Hematopoietic multipotent progenitor cell treated with erythropoietin and hydrocortisone succinate and interleukin-3 and kit ligand, for 17 days (in vitro differentiated cells): ENCODE measurements around the gene NEDD8.
A peak's percentile ranks its signal among the peaks of the same experiment; 100 is the strongest.

Source experiments
- DNase-seq: peaks from one replicate; pipeline ENCODE4 v3.0.0-alpha.2; 2015; ENCODE audit warnings: low spot score

Gene NEDD8

DNA sequence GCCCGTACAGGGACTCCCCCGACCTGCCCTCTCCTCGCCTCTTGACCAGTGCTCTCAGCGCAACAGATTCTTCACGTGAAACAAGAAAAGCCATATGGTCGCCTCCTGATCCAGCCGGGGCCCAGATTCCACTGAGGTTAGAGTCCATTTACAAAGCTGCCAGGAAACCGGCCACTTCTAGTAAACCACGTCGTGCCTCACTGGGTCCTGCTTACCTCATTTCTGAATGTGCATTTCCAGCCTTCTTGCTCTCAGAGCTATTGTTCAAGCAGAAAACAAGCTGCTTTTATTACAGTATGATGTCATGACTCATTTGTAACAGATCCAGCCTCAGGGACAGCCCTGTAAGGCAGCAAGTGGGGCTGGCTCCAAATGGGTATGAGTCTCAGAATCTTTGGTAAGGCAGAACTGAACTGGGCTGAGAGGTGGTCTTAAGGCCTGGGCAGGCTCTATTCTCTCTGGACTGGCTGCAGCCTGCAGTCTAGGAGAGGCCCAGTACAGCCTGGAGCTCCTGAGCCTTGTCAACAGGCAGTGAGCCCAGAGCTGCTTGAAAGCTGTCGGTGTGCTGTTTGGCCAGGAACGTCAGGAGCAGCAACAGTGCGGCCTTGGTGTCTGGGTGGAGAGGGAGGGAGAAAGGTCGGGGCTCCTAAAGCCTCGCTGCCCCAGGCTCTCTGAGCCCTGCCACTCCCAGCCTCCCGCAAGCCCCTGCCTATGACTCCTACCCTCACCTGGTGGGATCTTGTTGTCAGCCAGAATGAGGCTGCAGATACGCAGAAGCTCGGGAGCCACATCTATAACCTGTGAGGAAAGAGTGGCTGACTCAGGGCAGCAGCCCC is 52.0 kb downstream of the NEDD8 start:
- no peak for DNase-seq

DNA sequence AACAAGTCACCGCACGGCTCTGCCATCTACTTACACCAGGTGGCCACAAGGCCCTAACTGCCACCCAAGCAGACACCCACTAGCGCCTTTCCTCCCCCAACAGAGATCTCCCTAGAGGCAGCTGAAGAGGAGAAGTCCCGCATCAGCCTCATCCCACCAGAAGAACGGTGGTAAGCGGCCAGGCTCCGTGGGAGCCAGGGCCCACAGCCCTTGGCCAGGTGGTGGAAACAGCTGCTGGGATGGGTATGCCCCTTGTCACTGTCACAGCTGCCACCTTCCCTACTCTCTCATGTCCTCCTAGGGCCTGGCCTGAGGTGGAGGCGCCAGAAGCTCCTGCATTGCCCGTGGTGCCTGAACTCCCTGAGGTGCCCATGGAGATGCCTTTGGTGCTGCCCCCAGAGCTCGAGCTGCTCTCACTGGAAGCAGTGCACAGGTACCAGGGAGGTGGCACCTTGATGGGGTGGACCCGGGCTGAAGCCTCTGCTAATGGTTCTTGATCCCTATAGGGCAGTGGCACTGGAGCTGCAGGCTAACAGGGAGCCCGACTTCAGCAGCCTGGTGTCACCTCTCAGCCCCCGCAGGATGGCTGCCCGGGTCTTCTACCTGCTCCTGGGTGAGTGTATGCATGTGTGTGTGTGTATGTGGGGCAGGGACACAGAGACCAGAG is 52.7 kb downstream of the NEDD8 start:
- DNase-seq: no peak

- DNase-seq: no peak
These were observed 53.6 kb downstream of the NEDD8 start for GRCh38 chr14:24178399-24179178.

DNA sequence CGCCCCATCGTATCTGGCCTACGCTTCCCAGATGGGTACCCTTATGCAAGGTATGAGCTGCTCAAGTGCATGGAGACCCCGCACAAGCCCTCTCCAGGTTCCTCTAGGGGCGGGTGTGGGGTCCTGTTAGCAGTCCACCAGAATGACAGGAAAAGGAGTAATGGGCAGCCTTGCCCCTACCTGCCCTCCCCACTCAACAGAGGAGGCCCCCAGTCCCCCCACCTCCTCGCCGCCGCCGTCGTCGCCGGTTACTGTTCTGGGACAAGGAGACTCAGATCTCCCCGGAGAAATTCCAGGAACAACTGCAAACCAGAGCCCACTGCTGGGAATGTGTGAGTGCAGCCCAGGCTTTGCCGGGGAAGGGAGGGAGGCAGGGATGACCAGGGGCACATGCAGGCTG is 54.3 kb downstream of the NEDD8 start:
- DNase-seq: no peak

DNA sequence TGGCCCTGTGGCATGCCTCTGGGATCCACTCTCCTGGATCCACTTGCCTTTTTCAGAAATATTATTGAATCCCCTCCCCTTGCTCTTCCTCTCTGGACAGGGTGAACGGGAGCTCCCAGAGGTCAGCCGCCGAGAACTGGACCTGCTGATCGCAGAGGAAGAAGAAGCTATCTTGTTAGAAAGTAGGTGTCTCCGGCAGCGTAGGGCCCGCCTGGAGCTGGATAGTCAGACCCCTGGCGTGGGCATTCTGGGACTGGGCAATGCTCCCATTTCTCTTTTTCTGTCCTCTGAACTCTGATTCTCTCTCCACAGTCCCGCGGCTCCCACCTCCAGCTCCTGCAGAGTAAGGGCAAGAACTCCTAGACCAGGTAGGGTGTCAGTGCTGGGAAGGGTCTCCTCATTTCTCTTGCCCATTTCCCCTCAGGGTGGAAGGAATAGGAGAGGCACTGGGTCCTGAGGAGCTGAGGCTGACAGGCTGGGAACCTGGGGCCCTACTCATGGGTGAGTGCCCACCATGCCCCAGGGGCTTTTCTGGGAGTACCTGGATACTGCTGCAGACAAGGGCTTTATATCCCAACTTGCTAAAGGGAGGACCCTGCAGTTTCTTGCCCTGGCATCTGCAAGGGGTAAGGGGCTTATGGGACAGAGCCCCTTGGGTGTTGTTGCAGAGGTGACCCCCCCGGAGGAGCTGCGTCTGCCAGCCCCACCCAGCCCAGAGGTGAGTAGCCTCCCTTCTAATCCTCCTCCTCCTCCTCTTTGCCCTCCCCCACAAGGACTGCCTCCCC is 54.9 kb downstream of the NEDD8 start:
- DNase-seq: no peak

DNA sequence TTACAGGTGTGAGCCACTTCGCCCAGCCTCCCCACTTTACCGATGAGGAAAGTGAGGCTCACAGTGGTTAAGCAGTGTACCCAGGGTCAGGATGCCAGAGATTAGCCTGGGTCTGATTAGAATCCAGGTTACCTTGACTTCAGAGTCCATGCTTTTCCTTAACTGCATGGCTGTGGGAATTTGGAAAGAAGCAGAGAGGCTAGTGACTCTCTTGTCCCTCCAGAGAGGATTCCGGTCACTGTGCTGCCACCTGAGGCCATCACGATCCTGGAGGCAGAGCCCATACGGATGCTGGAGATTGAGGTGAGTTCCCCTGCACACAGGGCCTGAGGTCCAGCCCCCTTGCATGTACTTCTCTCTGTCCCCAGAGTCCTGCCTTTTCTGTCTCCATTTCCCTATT is 55.6 kb downstream of the NEDD8 start:
- DNase-seq: no peak

GRCh38 chr14:24172871-24173281 is 59.3 kb downstream of the NEDD8 start:
- no peak for DNase-seq

DNA sequence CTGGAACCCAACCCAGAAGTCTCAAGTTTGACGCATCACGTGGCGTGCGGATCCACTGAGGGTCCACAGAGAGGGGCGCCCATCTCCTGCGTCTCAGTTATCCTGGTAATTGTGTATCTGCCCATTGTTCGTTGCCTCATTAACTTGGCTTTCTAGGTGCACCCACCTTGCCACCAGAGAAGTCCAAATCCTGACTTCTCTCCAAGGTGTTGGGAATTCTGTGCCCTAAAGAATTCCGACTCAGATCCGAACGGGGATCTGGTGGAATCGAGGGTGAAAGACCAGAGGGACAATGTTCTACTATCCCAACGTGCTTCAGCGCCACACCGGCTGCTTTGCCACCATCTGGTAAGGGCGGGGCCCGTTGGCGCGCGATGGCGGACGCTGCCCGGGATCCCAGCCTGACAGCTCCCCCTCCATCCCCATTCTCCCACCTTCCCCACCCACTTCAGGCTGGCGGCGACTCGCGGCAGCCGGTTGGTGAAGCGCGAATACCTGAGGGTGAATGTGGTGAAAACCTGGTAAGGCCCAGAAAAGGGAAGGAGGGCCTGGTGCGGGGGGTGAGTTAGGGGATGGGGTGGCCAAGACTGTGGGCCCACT is 59.8 kb downstream of the NEDD8 start:
- no peak for DNase-seq

- DNase-seq: peak; percentile 25
These were observed 60.5 kb downstream of the NEDD8 start, which contains the start of gene REC8 for GRCh38 chr14:24171422-24172260. Gene REC8, plus strand, starts transcription at chr14:24172080. Its CDS starts 473 bp downstream, at chr14:24172553.

DNA sequence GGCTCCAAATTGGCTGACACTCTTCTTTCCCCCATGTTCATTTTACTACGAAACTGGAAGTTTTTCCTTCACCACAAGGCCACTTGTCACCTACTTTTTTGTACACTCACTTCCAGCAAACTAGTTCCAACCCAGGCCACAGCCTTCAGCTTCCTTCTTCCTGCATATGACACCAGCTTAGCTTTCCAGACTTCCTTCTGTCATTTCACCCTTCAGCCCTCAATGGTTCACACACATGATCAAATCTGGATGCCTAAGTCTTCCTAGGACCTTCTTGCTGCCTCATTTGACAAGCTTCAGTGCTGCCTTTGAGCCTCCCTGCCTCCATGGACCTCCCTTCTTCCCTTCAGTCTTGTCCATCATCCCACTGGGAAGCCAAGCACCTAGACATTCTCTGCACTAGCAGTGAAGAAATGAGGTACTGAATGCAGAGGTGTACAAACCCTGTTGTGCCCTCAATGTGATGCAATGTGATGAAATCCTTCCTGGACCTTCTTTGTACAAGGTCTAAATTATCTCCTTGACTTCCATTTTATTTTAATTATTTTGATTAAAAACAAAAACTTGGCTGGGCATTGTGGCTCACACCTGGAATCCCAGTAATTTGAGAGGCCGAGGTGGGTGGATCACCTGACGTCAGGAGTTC is 64.6 kb downstream of the NEDD8 start:
- DNase-seq: peak; percentile 22
